ENCODE measurements around the gene NAXD.
"Not testable (repeated sequence)": the region's sequence is repeated elsewhere in the genome, so short reads cannot be mapped to it uniquely, and the experiment has no call there.

The NAXD gene

GRCh38 chr13:110615322-110616102, at the start of gene NAXD:
Gene NAXD (plus strand): TSS chr13:110615545. CDS start chr13:110615602, 57 bp downstream.
- DNase-seq (ENCODE audit: low read depth) = peak; percentile 80

- no peak for DNase-seq (ENCODE audit: low read depth)
Observed at GRCh38 chr13:110566171-110566570, 49.2 kb upstream of the NAXD start.

GRCh38 chr13:110568612-110569011, 46.7 kb upstream of the NAXD start:
- DNase-seq (ENCODE audit: low read depth) = no peak

GRCh38 chr13:110569962-110570361, 45.4 kb upstream of the NAXD start:
- not testable (repeated sequence) for DNase-seq (ENCODE audit: low read depth)

- DNase-seq (ENCODE audit: low read depth) = no peak
Observed at GRCh38 chr13:110570886-110571285, 44.5 kb upstream of the NAXD start.

- DNase-seq (ENCODE audit: low read depth) = no peak
Observed at GRCh38 chr13:110571896-110572777, 43.2 kb upstream of the NAXD start.

GRCh38 chr13:110572778-110573118, 42.6 kb upstream of the NAXD start:
- DNase-seq (ENCODE audit: low read depth) = no peak

GRCh38 chr13:110574161-110574560, 41.2 kb upstream of the NAXD start:
- no peak for DNase-seq (ENCODE audit: low read depth)

- no peak for DNase-seq (ENCODE audit: low read depth)
Observed at GRCh38 chr13:110575322-110576069, 39.8 kb upstream of the NAXD start.

GRCh38 chr13:110576070-110576394, 39.3 kb upstream of the NAXD start:
- DNase-seq (ENCODE audit: low read depth) = no peak

GRCh38 chr13:110576736-110577476, 38.4 kb upstream of the NAXD start:
- DNase-seq (ENCODE audit: low read depth) = no peak

- no peak for DNase-seq (ENCODE audit: low read depth)
Observed at GRCh38 chr13:110578363-110578762, 37.0 kb upstream of the NAXD start.

- no peak for DNase-seq (ENCODE audit: low read depth)
Observed at GRCh38 chr13:110580800-110581199, 34.5 kb upstream of the NAXD start.

GRCh38 chr13:110581506-110582185, 33.7 kb upstream of the NAXD start:
- no peak for DNase-seq (ENCODE audit: low read depth)

- DNase-seq (ENCODE audit: low read depth) = no peak
Observed at GRCh38 chr13:110582421-110582954, 32.9 kb upstream of the NAXD start.

- no peak for DNase-seq (ENCODE audit: low read depth)
Observed at GRCh38 chr13:110583178-110583865, 32.0 kb upstream of the NAXD start.

- no peak for DNase-seq (ENCODE audit: low read depth)
Observed at GRCh38 chr13:110589793-110590390, 25.5 kb upstream of the NAXD start.

GRCh38 chr13:110590577-110590976, 24.8 kb upstream of the NAXD start:
- DNase-seq (ENCODE audit: low read depth) = no peak

- no peak for DNase-seq (ENCODE audit: low read depth)
Observed at GRCh38 chr13:110592665-110593064, 22.7 kb upstream of the NAXD start.
